ENCODE data around the gene IFI6. TPM values are rescaled to one million over a fixed set of nuclear protein-coding genes. Genes with fewer than 3 reads are reported as not detected.
A peak's percentile ranks its signal among the peaks of the same experiment; 100 is the strongest.
"Not testable (repeated sequence)": the region's sequence is repeated elsewhere in the genome, so short reads cannot be mapped to it uniquely, and the experiment has no call there.

Gene IFI6
- polyA plus RNA-seq, 4 donors, result 7.2 to 137 (median 16.8) TPM

DNA sequence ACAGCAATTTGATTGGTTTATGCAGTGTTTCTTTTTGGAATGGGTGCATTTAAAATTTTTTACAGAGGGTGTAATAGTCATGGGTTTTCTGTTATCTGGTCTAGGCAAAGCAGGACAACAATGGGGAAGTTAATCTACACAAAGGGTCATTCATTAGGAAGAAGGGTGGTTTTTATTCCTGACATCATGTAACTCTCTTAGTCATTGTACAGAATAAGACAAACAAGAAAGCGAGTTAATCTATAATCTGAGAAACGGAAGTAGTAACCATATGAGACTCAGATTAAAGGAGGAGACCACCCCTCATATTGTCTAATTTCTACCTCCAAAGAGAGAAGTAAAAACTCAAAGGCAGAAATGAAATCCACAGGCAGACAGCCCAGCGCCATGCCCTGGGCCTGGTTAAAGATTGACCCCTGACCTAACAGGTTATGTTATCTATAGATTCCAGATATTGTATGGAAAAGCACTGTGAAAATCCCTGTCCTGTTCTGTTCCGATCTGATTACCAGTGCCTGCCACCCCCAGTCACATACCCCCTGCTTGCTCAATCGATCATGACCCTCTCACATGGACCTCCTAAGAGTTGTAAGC lies 10.5 kb upstream of the IFI6 start:
- Histone ChIP-seq H3K36me3 (ENCODE audit: control insufficient read depth in 3 of 3, insufficient read depth in 2 of 3, low read depth in 1 of 3, low read length in 3 of 3) (no peaks in the 10 kb centered on the region), H3K9me3 (ENCODE audit: control insufficient read depth in 2 of 2, insufficient read depth in 1 of 2, low read depth in 1 of 2, low read length in 1 of 2) (peaks cover 0 to 25% of the 10 kb centered on the region in 2 donors), H3K27ac (ENCODE audit: low read depth in 1 of 3, low read length in 2 of 3) (peak overlapping the region in 1 of 3 donors; percentile 32), H3K27me3 (ENCODE audit: control insufficient read depth in 3 of 3, insufficient read depth in 3 of 3, low read length in 3 of 3) (peaks cover 0 to 1% (median 0%) of the 10 kb centered on the region in 3 donors), H3K4me3 (ENCODE audit: low read depth in 1 of 3, low read length in 3 of 3) (no peak overlapping the region), H3K4me1 (ENCODE audit: control insufficient read depth in 3 of 3, insufficient read depth in 2 of 3, low read depth in 1 of 3, low read length in 2 of 3) (peaks cover 0 to 11% (median 0%) of the 10 kb centered on the region in 3 donors)
- 44 to 65% (median 54%) methylated on average over 5 of the region's 5 CpGs for WGBS, 3 donors
- no peak for DNase-seq
- FAIRE-seq, result no peak

DNA sequence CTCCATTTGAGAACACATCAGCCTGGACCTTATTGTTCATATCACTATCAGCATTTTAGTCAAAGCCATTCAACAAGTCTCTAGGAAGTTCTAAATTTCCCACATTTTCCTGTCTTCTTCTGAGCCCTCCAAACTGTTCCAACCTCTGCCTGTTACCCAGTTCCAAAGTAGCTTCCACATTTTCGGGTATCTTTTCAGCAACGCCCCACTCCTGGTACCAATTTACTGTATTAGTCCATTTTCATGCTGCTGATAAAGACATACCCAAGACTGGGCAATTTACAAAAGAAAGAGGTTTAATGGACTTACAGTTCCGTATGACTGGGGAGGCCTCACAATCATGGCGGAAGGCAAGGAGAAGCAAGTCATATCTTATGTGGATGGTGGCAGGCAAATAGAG lies 9.6 kb upstream of the IFI6 start:
- not testable (repeated sequence) for FAIRE-seq
- 93 to 97% (median 95%) methylated on average over 4 of the region's 4 CpGs for WGBS, 3 donors

DNA sequence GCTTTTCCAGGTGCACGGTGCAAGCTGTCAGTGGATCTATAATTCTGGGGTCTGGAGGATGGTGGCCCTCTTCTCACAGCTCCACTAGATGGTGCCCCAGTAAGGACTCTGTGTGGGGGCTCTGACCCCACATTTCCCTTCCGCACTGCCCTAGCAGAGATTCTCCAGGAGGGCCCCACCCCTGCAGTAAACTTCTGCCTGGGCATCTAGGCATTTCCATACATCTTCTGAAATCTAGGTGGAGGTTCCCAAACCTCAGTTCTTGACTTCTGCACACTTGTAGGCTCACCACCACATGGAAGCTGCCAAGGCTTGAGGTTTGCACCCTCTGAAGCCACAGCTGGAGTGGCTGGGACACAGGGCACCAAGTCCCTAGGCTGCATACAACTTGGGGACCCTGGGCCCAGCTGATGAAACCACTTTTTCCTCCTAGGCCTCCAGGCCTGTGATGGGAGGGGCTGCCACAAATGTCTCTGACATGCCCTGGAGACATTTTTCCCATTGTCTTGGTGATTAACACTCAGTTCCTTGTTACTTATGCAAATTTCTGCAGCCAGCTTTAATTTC lies 8.3 kb upstream of the IFI6 start:
- not testable (repeated sequence) for H3K36me3 ChIP-seq (ENCODE audit: control insufficient read depth in 3 of 3, insufficient read depth in 2 of 3, low read depth in 1 of 3, low read length in 3 of 3)

More for the DNA sequence above, 9.6 kb upstream of the IFI6 start:
- H3K4me1 ChIP-seq (ENCODE audit: control insufficient read depth in 3 of 3, insufficient read depth in 2 of 3, low read depth in 1 of 3, low read length in 2 of 3); H3K27ac ChIP-seq (ENCODE audit: low read depth in 1 of 3, low read length in 2 of 3); H3K4me3 ChIP-seq (ENCODE audit: low read depth in 1 of 3, low read length in 3 of 3); H3K36me3 ChIP-seq (ENCODE audit: control insufficient read depth in 3 of 3, insufficient read depth in 2 of 3, low read depth in 1 of 3, low read length in 3 of 3); DNase-seq; H3K27me3 ChIP-seq (ENCODE audit: control insufficient read depth in 3 of 3, insufficient read depth in 3 of 3, low read length in 3 of 3): not testable (repeated sequence)
- H3K9me3 ChIP-seq (ENCODE audit: control insufficient read depth in 2 of 2, insufficient read depth in 1 of 2, low read depth in 1 of 2, low read length in 1 of 2), result peaks cover 0 to 25% of the 10 kb centered on the region in 2 donors

DNA sequence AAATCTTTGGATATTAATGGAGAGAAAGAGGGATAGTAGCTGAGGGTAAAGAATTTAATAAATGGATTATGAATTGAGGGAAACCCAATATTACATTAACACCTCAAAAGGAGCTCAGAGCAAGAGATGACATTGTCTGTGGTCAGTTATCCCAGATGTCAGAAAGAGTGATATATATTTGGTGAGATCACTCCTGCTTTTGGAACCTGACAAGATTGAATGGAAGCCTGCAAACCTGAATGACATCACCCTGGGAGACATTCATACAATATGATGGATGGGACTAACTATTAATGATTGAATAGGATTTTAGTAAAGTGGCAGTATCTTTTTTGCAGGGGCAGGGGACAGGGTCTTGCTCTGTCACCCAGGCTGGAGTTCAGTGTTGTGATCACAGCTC lies 6.8 kb upstream of the IFI6 start:
- no peak for DNase-seq
- no peaks in the 10 kb centered on the region for H3K4me1 ChIP-seq (ENCODE audit: control insufficient read depth in 3 of 3, insufficient read depth in 2 of 3, low read depth in 1 of 3, low read length in 2 of 3)
- peaks cover 0 to 1% (median 0%) of the 10 kb centered on the region in 3 donors for H3K27me3 ChIP-seq (ENCODE audit: control insufficient read depth in 3 of 3, insufficient read depth in 3 of 3, low read length in 3 of 3)
- no peak for FAIRE-seq
- H3K9me3 ChIP-seq (ENCODE audit: control insufficient read depth in 2 of 2, insufficient read depth in 1 of 2, low read depth in 1 of 2, low read length in 1 of 2), result peaks cover 0 to 25% of the 10 kb centered on the region in 2 donors
- H3K36me3 ChIP-seq (ENCODE audit: control insufficient read depth in 3 of 3, insufficient read depth in 2 of 3, low read depth in 1 of 3, low read length in 3 of 3), result no peaks in the 10 kb centered on the region
- no peak overlapping the region for H3K4me3 ChIP-seq (ENCODE audit: low read depth in 1 of 3, low read length in 3 of 3)
- no peak overlapping the region for H3K27ac ChIP-seq (ENCODE audit: low read depth in 1 of 3, low read length in 2 of 3)

More for the DNA sequence above, 8.3 kb upstream of the IFI6 start:
- not testable (repeated sequence) for H3K27ac ChIP-seq (ENCODE audit: low read depth in 1 of 3, low read length in 2 of 3); H3K27me3 ChIP-seq (ENCODE audit: control insufficient read depth in 3 of 3, insufficient read depth in 3 of 3, low read length in 3 of 3); DNase-seq; FAIRE-seq; H3K4me1 ChIP-seq (ENCODE audit: control insufficient read depth in 3 of 3, insufficient read depth in 2 of 3, low read depth in 1 of 3, low read length in 2 of 3); H3K4me3 ChIP-seq (ENCODE audit: low read depth in 1 of 3, low read length in 3 of 3)
- H3K9me3 ChIP-seq (ENCODE audit: control insufficient read depth in 2 of 2, insufficient read depth in 1 of 2, low read depth in 1 of 2, low read length in 1 of 2), result peaks cover 0 to 25% of the 10 kb centered on the region in 2 donors
- 94 to 100% (median 96%) methylated on average over 2 of the region's 2 CpGs for WGBS, 3 donors

DNA sequence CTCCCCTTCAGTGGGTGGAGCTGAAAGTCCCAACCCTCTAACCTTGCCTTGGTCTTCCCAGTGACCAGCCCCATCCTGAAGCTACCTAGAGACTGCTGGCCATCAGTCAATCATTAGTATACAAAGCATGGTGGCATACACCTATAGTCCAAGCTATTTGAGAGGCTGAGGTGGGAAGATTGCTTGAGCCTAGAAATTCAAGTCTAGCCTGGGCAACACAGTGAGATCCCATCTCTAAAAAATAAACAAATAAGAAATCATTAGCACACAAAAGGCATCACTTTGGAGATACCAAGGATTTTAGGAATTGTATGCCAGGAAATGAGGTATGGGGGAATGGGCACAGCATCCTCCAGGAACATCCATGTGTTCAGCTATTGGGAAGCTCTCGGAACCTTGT lies 4.4 kb upstream of the IFI6 start:
- 100% methylated on average over 1 of the region's 1 CpG for WGBS, 3 donors
- H3K4me3 ChIP-seq (ENCODE audit: low read depth in 1 of 3, low read length in 3 of 3), result no peak overlapping the region
- no peaks in the 10 kb centered on the region for H3K36me3 ChIP-seq (ENCODE audit: control insufficient read depth in 3 of 3, insufficient read depth in 2 of 3, low read depth in 1 of 3, low read length in 3 of 3)
- FAIRE-seq (no peak), DNase-seq (no peak)
- H3K27ac ChIP-seq (ENCODE audit: low read depth in 1 of 3, low read length in 2 of 3), result no peak overlapping the region
- peaks cover 0 to 13% (median 3%) of the 10 kb centered on the region in 3 donors for H3K4me1 ChIP-seq (ENCODE audit: control insufficient read depth in 3 of 3, insufficient read depth in 2 of 3, low read depth in 1 of 3, low read length in 2 of 3)
- peaks cover 0 to 13% of the 10 kb centered on the region in 2 donors for H3K9me3 ChIP-seq (ENCODE audit: control insufficient read depth in 2 of 2, insufficient read depth in 1 of 2, low read depth in 1 of 2, low read length in 1 of 2)
- H3K27me3 ChIP-seq (ENCODE audit: control insufficient read depth in 3 of 3, insufficient read depth in 3 of 3, low read length in 3 of 3), result peaks cover 0 to 1% (median 0%) of the 10 kb centered on the region in 3 donors

DNA sequence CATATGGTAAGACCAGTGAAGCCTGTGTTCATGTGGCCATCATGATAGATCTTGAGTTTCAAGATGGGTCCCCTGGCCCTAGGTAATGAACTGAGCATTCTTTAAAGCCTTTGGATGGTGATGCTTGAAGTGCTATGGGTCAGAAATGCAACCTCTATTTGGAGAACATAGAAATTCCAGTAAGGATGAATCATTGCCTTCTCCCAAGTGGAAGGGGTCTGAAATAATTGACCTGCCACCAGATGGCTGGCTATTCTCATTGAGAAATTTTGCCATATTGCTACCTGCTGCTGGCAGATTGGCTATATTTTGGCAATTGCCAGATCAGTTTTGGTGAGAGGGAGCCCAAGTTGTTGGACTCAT lies 739 bp upstream of the IFI6 start:
- no peak for DNase-seq
- Histone ChIP-seq H3K4me1 (ENCODE audit: control insufficient read depth in 3 of 3, insufficient read depth in 2 of 3, low read depth in 1 of 3, low read length in 2 of 3) (peaks cover 0 to 23% (median 3%) of the 10 kb centered on the region in 3 donors), H3K36me3 (ENCODE audit: control insufficient read depth in 3 of 3, insufficient read depth in 2 of 3, low read depth in 1 of 3, low read length in 3 of 3) (no peaks in the 10 kb centered on the region), H3K9me3 (ENCODE audit: control insufficient read depth in 2 of 2, insufficient read depth in 1 of 2, low read depth in 1 of 2, low read length in 1 of 2) (no peaks in the 10 kb centered on the region), H3K27ac (ENCODE audit: low read depth in 1 of 3, low read length in 2 of 3) (peak overlapping the region; percentile 34 to 88 (median 83)), H3K27me3 (ENCODE audit: control insufficient read depth in 3 of 3, insufficient read depth in 3 of 3, low read length in 3 of 3) (no peaks in the 10 kb centered on the region), H3K4me3 (ENCODE audit: low read depth in 1 of 3, low read length in 3 of 3) (peak overlapping the region in 1 of 3 donors; percentile 42)
- FAIRE-seq, result no peak

DNA sequence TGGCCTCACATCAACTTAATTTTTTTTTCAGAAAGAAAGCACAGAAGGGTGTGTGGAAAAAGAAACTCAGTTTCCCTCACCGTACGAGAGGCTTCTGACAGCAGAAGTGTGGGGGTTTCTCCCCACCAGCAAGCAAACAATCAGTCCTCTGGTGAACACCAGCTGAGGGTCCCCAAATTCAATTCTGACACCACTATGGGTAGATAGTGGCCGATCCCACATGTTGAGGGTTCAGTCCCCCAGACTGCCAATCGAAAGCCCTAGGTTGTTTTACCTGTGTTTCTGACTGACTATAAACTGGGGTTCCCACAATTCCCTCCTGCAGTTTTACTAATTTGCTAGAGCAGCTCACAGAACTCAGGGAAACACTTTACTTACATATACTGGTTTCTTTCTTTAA lies 2.1 kb downstream of the IFI6 start:
- H3K36me3 ChIP-seq (ENCODE audit: control insufficient read depth in 3 of 3, insufficient read depth in 2 of 3, low read depth in 1 of 3, low read length in 3 of 3), result no peaks in the 10 kb centered on the region
- H3K4me1 ChIP-seq (ENCODE audit: control insufficient read depth in 3 of 3, insufficient read depth in 2 of 3, low read depth in 1 of 3, low read length in 2 of 3), result peaks cover 0 to 23% (median 3%) of the 10 kb centered on the region in 3 donors
- 60 to 73% (median 72%) methylated on average over 4 of the region's 4 CpGs for WGBS, 3 donors
- H3K27ac ChIP-seq (ENCODE audit: low read depth in 1 of 3, low read length in 2 of 3), result no peak overlapping the region
- no peak for FAIRE-seq
- no peak for DNase-seq
- no peaks in the 10 kb centered on the region for H3K27me3 ChIP-seq (ENCODE audit: control insufficient read depth in 3 of 3, insufficient read depth in 3 of 3, low read length in 3 of 3)
- H3K4me3 ChIP-seq (ENCODE audit: low read depth in 1 of 3, low read length in 3 of 3), result no peak overlapping the region
- H3K9me3 ChIP-seq (ENCODE audit: control insufficient read depth in 2 of 2, insufficient read depth in 1 of 2, low read depth in 1 of 2, low read length in 1 of 2), result no peaks in the 10 kb centered on the region

DNA sequence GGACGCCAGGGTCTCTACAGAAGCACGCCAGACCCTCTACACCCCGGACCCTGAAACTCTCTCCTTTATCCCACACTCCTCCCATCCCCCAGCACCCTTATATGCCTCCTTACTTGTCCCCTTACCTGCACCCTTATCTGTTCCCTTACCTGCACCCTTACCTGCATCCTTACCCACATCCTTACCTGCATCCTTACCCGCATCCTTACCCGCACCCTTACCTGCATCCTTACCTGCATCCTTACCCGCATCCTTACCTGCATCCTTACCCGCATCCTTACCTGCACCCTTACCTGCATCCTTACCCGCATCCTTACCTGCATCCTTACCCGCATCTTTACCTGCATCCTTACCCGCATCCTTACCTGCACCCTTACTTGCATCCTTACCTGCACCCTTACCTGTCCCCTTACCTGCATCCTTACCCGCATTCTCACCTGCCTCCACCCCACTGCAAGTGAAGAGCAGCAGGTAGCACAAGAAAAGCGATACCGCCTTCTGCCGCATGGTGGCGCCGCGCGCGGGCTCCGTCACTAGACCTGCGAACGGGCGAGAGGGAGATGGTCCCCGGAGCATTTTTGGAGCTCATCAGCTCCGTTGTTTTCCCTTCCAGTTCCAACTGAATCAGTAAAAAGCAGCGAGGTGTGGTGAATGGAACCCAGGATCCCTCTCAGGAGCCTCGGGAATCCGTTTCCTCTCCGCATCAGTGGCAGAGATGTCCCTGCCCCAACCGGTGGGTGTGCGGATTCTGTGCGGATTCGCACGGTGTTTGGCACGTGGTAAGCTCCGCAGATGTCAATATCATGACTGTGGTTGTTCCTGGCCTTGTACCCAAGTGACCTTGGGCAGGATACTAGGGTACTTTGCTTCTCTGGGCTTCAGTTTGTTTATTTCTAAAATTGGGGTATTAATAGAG lies 2.9 kb downstream of the IFI6 start:
- FAIRE-seq (no peak), DNase-seq (peak; percentile 60 to 87)
- H3K27me3 ChIP-seq (ENCODE audit: control insufficient read depth in 3 of 3, insufficient read depth in 3 of 3, low read length in 3 of 3), result no peaks in the 10 kb centered on the region
- H3K36me3 ChIP-seq (ENCODE audit: control insufficient read depth in 3 of 3, insufficient read depth in 2 of 3, low read depth in 1 of 3, low read length in 3 of 3), result no peaks in the 10 kb centered on the region
- WGBS, 3 donors, result 11 to 17% (median 17%) methylated on average over 34 to 36 of the region's 36 CpGs
- H3K9me3 ChIP-seq (ENCODE audit: control insufficient read depth in 2 of 2, insufficient read depth in 1 of 2, low read depth in 1 of 2, low read length in 1 of 2), result no peaks in the 10 kb centered on the region
- peak overlapping the region in 1 of 3 donors; percentile 69 for H3K27ac ChIP-seq (ENCODE audit: low read depth in 1 of 3, low read length in 2 of 3)
- peak overlapping the region in 2 of 3 donors; percentile 4 to 5 for H3K4me3 ChIP-seq (ENCODE audit: low read depth in 1 of 3, low read length in 3 of 3)
- peaks cover 0 to 23% (median 3%) of the 10 kb centered on the region in 3 donors for H3K4me1 ChIP-seq (ENCODE audit: control insufficient read depth in 3 of 3, insufficient read depth in 2 of 3, low read depth in 1 of 3, low read length in 2 of 3)

Data from small intestine (tissue), 7 donors.